GM18867 (cell line): ENCODE results near the gene SLAIN2.
"Not testable (repeated sequence)": the region's sequence is repeated elsewhere in the genome, so short reads cannot be mapped to it uniquely, and the experiment has no call there.

ENCODE experiments used
- ATAC-seq: cut with Tn5 transposase; IDR thresholded peaks from one replicate; pipeline ENCODE4 v1.9.1; 2021; ENCODE audit warnings: mild to moderate bottlenecking, moderate library complexity; ENCODE audit not compliant: unreplicated experiment

Gene SLAIN2

GRCh38 chr4:48432017-48432416 is 90.7 kb downstream of the SLAIN2 start:
- ATAC-seq, result no peak

GRCh38 chr4:48436318-48436717 is 95.0 kb downstream of the SLAIN2 start:
- no peak for ATAC-seq

- no peak for ATAC-seq
Observed at GRCh38 chr4:48439988-48440387, 98.7 kb downstream of the SLAIN2 start.

- not testable (repeated sequence) for ATAC-seq
Observed at GRCh38 chr4:48440914-48441313, 99.6 kb downstream of the SLAIN2 start.

- ATAC-seq, result no peak
Observed at GRCh38 chr4:48445704-48446103, 104.4 kb downstream of the SLAIN2 start.

GRCh38 chr4:48446642-48447041 is 105.3 kb downstream of the SLAIN2 start:
- ATAC-seq, result no peak

- ATAC-seq, result no peak
Observed at GRCh38 chr4:48449151-48449550, 107.8 kb downstream of the SLAIN2 start.

- no peak for ATAC-seq
Observed at GRCh38 chr4:48450740-48451139, 109.4 kb downstream of the SLAIN2 start.

- ATAC-seq, result not testable (repeated sequence)
Observed at GRCh38 chr4:48451656-48452055, 110.3 kb downstream of the SLAIN2 start.

- no peak for ATAC-seq
Observed at GRCh38 chr4:48454591-48454990, 113.3 kb downstream of the SLAIN2 start.

- ATAC-seq, result no peak
Observed at GRCh38 chr4:48461000-48461399, 119.7 kb downstream of the SLAIN2 start.

- ATAC-seq, result no peak
Observed at GRCh38 chr4:48462363-48462762, 121.0 kb downstream of the SLAIN2 start.

- ATAC-seq, result no peak
Observed at GRCh38 chr4:48467442-48467841, 126.1 kb downstream of the SLAIN2 start.

GRCh38 chr4:48467891-48468290 is 126.6 kb downstream of the SLAIN2 start:
- no peak for ATAC-seq

GRCh38 chr4:48470137-48470536 is 128.8 kb downstream of the SLAIN2 start:
- no peak for ATAC-seq

GRCh38 chr4:48470570-48470969 is 129.2 kb downstream of the SLAIN2 start:
- ATAC-seq, result no peak

GRCh38 chr4:48472794-48473193 is 131.5 kb downstream of the SLAIN2 start:
- no peak for ATAC-seq

- ATAC-seq, result no peak
Observed at GRCh38 chr4:48475770-48476169, 134.4 kb downstream of the SLAIN2 start.
